ENCODE results near the gene ALDH3B2. TPM values are rescaled to one million over a fixed set of nuclear protein-coding genes. Genes with fewer than 3 reads are reported as not detected.

ALDH3B2 gene
- total RNA-seq, 6 experiments from 2014 or later: not detected

DNA sequence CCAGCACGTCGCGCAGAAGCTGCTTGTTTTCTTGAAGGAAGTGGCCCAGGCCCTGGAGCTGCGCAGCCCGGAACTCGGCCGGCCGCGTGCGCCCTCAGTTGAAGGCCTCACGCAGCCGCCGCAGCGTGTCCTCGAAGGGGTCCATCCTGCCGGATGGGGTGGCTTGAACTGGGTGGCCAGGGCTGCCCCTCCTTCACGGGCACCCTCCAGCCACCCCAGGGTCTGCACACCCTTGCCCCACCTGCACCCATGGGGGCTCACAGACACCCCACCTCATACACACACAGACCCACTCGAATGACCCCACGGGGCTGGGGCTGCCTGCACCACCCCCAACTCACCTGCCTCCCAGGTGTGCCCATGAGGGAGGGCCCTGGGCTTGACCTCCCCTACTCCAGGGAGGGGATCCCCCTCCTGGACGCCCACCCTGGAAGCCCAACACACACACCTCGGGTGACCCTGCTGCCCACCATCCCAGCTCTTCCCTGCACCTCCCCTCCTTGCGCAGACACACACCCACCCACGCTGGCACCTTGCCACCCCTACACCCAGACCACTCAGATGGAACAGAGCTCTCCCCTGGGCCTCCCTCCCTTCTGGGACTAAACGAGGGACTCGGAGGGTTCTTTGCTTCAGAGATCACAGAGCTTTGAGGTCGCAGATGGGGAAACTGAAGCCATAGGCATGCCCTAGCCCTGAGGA is 6.8 kb downstream of the ALDH3B2 start:
- Histone ChIP-seq H3K36me3 (no peaks in the 10 kb centered on the region), H3K27me3 (no peaks in the 10 kb centered on the region), H3K27ac (no peak overlapping the region), H3K4me1 (no peaks in the 10 kb centered on the region), H3K4me3 (no peak overlapping the region), H3K9me3 (no peaks in the 10 kb centered on the region)
- TF ChIP-seq CTCF (IDR thresholded peaks at IDR 0.05) (no peak), POLR2A (IDR thresholded peaks at IDR 0.05) (no peak)
- intact Hi-C loops (cut with DNase I): no loop called here
- ATAC-seq: no peak
- WGBS (ENCODE audit: insufficient coverage, low coverage, low lambda C conversion rate, missing lambda C conversion rate): 49% methylated on average over 7 of the region's 26 CpGs
- DNase-seq: no peak

GRCh38 chr11:67666676-67667489 is 7.5 kb downstream of the ALDH3B2 start:
- Histone ChIP-seq H3K9me3 (no peaks in the 10 kb centered on the region), H3K4me1 (no peaks in the 10 kb centered on the region), H3K27me3 (no peaks in the 10 kb centered on the region), H3K36me3 (no peaks in the 10 kb centered on the region), H3K27ac (no peak overlapping the region), H3K4me3 (no peak overlapping the region)
- TF ChIP-seq CTCF (IDR thresholded peaks at IDR 0.05): no peak
- no peak for TF ChIP-seq POLR2A (IDR thresholded peaks at IDR 0.05)
- intact Hi-C loops (cut with DNase I): no loop called here
- ATAC-seq (no peak), DNase-seq (no peak)
- WGBS (ENCODE audit: insufficient coverage, low coverage, low lambda C conversion rate, missing lambda C conversion rate): no CpG with 5 or more reads among the region's 20 CpGs

- H3K36me3 ChIP-seq: no peaks in the 10 kb centered on the region
- whole genome bisulfite sequencing (ENCODE audit: insufficient coverage, low coverage, low lambda C conversion rate, missing lambda C conversion rate): no CpG with 5 or more reads among the region's 11 CpGs
- H3K27ac ChIP-seq: no peak overlapping the region
- no peaks in the 10 kb centered on the region for H3K4me1 ChIP-seq
- TF ChIP-seq POLR2A (IDR thresholded peaks at IDR 0.05): no peak
- TF ChIP-seq CTCF (IDR thresholded peaks at IDR 0.05): no peak
- H3K4me3 ChIP-seq: no peak overlapping the region
- DNase-seq (no peak), ATAC-seq (no peak)
- H3K9me3 ChIP-seq: no peaks in the 10 kb centered on the region
- no peaks in the 10 kb centered on the region for H3K27me3 ChIP-seq
- intact Hi-C loops (cut with DNase I): no loop called here
These were observed 8.1 kb downstream of the ALDH3B2 start for GRCh38 chr11:67666303-67666645.

DNA sequence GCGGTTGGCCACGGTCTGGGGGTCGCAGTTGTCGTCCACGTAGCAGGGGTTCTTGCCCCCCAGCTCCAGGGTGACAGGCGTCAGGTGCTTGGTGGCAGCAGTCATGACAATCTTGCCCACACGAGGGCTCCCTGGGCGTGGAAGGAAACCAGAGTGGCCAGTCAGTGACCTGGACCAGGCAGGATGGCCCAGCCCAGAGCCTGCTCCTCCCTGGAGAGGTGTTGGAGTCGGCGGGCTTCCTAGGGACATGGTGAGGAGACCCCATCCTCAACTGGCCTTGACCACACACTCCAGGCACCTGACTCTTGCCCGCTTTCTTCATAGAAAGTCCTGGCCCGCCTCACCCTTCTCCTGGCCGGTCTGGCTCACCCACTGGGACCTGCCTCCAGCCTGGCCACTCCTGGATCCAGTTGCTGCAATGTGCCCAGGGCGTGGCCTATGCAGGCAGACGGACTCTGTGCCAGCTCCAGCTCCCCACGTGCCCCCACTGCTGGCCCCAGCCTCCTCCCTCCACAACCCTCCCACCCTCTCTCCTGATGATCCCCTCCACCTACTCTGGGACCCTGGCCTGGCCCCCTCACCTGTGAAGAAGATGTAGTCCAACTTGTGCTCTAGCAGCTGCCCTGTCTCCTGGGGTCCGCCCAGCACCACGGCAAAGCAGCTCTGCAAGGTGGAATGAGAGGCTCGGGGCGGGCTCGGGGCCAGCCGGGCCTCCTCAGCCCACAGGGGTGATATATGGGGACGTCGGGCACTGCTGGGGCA is 8.7 kb downstream of the ALDH3B2 start:
- ATAC-seq: peak; percentile 47 to 84 (median 72)
- Histone ChIP-seq H3K4me3 (no peak overlapping the region), H3K27ac (no peak overlapping the region), H3K9me3 (no peaks in the 10 kb centered on the region), H3K27me3 (no peaks in the 10 kb centered on the region), H3K36me3 (no peaks in the 10 kb centered on the region), H3K4me1 (no peaks in the 10 kb centered on the region)
- WGBS (ENCODE audit: insufficient coverage, low coverage, low lambda C conversion rate, missing lambda C conversion rate): 39% methylated on average over 8 of the region's 24 CpGs
- intact Hi-C loops (cut with DNase I): no loop called here
- DNase-seq: peak in 1 of 3 donors; percentile 59
- TF ChIP-seq POLR2A (IDR thresholded peaks at IDR 0.05): no peak
- peak in 3 of 4 donors; percentile 13 to 35 (median 16) for TF ChIP-seq CTCF (IDR thresholded peaks at IDR 0.05)
